HG03342 (cell line): ENCODE data around the gene SHISA6.

Experiments
- ATAC-seq: cut with Tn5 transposase; IDR thresholded peaks from one replicate; pipeline ENCODE4 v1.9.1; 2021; ENCODE audit warnings: mild to moderate bottlenecking, moderate library complexity; ENCODE audit not compliant: unreplicated experiment

The SHISA6 gene

GRCh38 chr17:11430751-11431150 lies 189.7 kb downstream of the SHISA6 start:
- no peak for ATAC-seq

- no peak for ATAC-seq
Measured at GRCh38 chr17:11438673-11439072, 197.7 kb downstream of the SHISA6 start.

GRCh38 chr17:11441004-11441403 lies 200.0 kb downstream of the SHISA6 start:
- no peak for ATAC-seq

GRCh38 chr17:11446316-11446715 lies 205.3 kb downstream of the SHISA6 start:
- no peak for ATAC-seq

GRCh38 chr17:11454096-11454495 lies 213.1 kb downstream of the SHISA6 start:
- no peak for ATAC-seq

GRCh38 chr17:11458279-11458678 lies 217.3 kb downstream of the SHISA6 start:
- ATAC-seq, result no peak

- no peak for ATAC-seq
Measured at GRCh38 chr17:11459861-11460331, 218.9 kb downstream of the SHISA6 start.

GRCh38 chr17:11461993-11462548 lies 221.1 kb downstream of the SHISA6 start:
- ATAC-seq, result no peak

- ATAC-seq, result no peak
Measured at GRCh38 chr17:11467639-11468038, 226.6 kb downstream of the SHISA6 start.

- no peak for ATAC-seq
Measured at GRCh38 chr17:11485336-11486100, 244.5 kb downstream of the SHISA6 start.

- no peak for ATAC-seq
Measured at GRCh38 chr17:11486101-11486867, 245.3 kb downstream of the SHISA6 start.

- no peak for ATAC-seq
Measured at GRCh38 chr17:11486868-11487310, 245.9 kb downstream of the SHISA6 start.

- ATAC-seq, result no peak
Measured at GRCh38 chr17:11487469-11487868, 246.5 kb downstream of the SHISA6 start.

- no peak for ATAC-seq
Measured at GRCh38 chr17:11488407-11488806, 247.4 kb downstream of the SHISA6 start.

GRCh38 chr17:11490171-11490755 lies 249.2 kb downstream of the SHISA6 start:
- ATAC-seq, result no peak

GRCh38 chr17:11492511-11492910 lies 251.5 kb downstream of the SHISA6 start:
- no peak for ATAC-seq

GRCh38 chr17:11493936-11494335 lies 252.9 kb downstream of the SHISA6 start:
- no peak for ATAC-seq

GRCh38 chr17:11495613-11496012 lies 254.6 kb downstream of the SHISA6 start:
- ATAC-seq, result no peak

- ATAC-seq, result no peak
Measured at GRCh38 chr17:11499881-11500280, 258.9 kb downstream of the SHISA6 start.

GRCh38 chr17:11503308-11504035 lies 262.5 kb downstream of the SHISA6 start:
- no peak for ATAC-seq

GRCh38 chr17:11506635-11507034 lies 265.6 kb downstream of the SHISA6 start:
- no peak for ATAC-seq
